Activated CD4-positive, alpha-beta T cell treated with anti-CD3 and anti-CD28 coated beads, Interleukin-2, amount 50 U/mL, for 24 hours (primary cell): ENCODE data around the gene DNPEP.

ENCODE experiments used
- DNase-seq, 2 donors: peaks; one replicate each; pipeline ENCODE4 v3.0.0-alpha.2; 2020; ENCODE audit warnings: low read depth in 1 of 2, low spot score in 1 of 2

Gene DNPEP

DNA sequence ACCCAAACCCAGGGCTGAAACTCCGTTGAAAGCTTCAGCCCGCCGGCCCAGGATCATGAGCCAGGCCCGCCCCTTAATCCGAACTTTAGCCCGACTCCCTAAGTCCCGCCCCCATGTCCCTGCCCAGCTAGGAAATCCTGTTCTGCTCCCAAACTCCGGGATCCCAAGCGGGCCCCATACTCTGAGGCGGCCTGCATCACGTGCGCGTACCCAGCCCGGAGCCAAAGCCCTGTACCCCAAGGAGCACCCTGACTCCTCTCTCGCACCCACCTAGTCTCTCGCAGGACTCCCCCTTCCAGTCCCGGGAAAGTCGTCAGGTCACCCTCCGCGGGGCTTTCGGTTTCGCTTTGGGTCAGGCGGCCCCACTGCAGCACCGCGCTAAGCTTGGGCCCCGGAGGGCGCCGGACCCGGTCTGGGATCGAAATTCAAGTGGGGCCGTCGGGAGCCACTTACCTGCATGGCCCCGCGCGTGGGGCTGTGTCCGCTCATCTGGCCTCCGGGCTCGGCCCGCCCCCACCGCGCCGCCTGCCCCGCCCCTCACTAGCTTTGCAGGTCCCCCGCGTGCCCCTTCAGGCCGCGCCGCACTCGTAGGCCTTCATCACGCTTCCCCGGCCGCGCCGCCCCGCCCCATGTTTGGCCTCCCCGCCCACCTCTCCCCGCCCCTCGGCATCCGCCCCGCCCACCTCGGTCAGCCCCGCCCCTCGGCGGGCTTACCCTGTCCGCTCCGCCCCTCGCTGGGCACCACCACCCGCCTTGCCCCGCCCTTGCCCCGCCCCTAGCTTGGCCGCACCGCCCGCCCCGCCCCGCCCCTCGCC, at the start of gene DNPEP:
DNPEP (minus strand) TSS at position 607 of the 815 bp plus-strand sequence; CDS start at position 489, 118 bp downstream.
- DNase-seq = peak; percentile 91 to 99

GRCh38 chr2:219437141-219437540, 49.4 kb upstream of the DNPEP start:
- DNase-seq = no peak

- no peak for DNase-seq
Observed at GRCh38 chr2:219436491-219436890, 48.8 kb upstream of the DNPEP start.

GRCh38 chr2:219435701-219436100, 48.0 kb upstream of the DNPEP start:
- DNase-seq = no peak

DNA sequence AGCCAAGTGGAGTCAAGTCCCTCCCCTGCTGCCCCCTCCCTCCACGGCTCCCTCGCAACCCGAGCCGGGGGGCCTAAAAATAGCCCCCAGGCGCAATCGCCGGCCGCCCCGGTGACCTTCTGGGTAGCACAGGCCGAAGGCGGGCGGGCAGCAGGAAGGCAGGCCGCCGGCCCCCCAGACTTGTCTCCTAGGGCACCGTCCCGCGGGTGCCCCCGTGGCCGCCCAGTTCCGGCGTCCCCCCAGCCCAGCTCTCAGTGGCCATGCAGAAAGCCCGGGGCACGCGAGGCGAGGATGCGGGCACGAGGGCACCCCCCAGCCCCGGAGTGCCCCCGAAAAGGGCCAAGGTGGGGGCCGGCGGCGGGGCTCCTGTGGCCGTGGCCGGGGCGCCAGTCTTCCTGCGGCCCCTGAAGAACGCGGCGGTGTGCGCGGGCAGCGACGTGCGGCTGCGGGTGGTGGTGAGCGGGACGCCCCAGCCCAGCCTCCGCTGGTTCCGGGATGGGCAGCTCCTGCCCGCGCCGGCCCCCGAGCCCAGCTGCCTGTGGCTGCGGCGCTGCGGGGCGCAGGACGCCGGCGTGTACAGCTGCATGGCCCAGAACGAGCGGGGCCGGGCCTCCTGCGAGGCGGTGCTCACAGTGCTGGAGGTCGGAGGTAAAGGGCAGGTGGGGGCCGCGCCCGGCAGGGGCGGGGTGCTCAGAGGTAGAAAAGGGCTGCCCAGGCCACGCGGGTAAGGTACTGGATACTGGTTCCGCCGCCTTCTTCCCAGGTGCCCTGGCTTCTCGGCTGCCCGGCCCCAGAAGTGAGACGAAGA, 47.2 kb upstream of the DNPEP start, which contains the start of gene SPEG:
SPEG (plus strand) TSS at position 126 of the 808 bp plus-strand sequence; CDS start at position 261, 135 bp downstream.
- no peak for DNase-seq

- DNase-seq = no peak
Observed at GRCh38 chr2:219434468-219434717, 46.7 kb upstream of the DNPEP start.

- DNase-seq = peak in 1 of 2 donors; percentile 9
Observed at GRCh38 chr2:219433666-219434467, 46.2 kb upstream of the DNPEP start.

GRCh38 chr2:219430633-219431615, 43.2 kb upstream of the DNPEP start:
- DNase-seq = no peak

DNA sequence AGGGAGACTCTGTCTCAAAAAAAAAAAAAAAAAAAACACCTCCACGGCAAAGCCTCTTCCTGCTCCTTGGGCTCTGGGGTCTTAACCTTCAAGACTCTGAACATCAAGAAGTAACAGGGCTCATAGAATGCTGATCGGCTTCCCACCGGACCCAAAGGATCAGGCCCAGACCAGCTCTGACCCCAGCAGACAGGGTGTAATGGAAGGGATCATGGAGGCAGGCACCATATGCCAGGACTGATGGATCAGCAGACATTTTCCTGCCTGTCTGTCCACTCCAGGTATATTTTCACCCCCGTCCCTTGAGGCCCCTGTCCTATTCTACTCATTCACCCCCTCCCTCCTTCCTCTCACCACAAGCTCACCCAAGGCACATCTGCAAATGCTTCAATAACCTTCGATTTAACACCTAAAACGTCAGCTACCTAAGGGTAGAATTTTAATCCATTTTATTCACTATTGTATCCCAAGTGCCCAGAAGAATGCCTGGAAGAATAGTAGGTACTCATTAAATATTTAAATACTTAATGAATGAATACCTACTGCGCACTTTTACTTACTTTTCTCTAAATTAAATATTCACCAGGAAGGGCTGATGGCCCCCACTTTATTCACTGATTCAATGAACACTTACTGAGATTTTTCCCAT, 42.4 kb upstream of the DNPEP start:
- DNase-seq = no peak

DNA sequence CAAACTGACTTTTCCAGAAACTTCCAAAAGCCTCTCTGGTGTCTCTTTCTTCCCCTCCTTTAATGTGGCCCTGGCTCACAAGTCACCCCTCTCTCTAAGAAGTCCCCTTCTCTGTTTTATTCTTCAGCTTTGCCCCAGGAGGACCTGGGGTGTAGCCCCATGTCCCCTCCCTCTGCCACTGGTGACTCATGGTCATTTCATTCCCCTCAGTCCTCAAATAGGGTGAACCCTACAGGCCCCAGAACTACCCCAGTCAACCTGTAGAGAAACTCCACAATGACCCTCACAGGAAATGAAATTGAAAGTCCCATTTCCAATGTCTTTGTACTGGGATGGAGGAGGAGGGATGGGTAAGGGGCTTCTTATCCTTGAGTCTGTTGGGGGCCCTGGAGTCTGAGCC, 40.8 kb upstream of the DNPEP start:
- DNase-seq = no peak

DNA sequence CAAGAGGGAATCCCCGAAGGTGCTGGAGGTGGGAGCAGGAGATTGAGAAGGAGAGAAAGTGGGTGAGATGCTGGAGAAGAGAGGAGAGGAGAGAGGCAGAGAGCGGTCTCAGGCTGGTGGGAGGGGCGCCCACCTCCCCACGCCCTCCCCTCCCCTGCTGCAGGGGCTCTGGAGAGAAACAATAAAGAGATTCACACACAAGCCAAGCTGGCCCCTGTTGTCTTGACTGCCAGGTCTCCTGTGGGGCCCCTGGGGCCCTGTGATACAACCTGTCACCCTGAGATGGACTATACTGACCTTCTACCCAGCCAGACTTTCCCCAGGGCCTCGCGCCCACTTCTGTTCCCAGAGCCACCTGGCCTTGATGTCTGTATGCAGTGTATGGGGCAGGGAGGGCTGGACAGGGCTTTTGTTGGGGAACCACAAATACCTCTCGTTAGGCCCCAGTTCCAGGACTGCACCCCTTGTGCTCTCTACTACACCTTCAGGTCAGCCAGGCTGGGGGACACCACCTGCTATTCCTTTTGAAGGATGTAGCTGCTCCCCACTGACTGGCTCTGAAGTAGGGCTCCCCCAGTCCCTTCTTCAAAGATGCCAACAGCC, 38.9 kb upstream of the DNPEP start:
- no peak for DNase-seq

DNA sequence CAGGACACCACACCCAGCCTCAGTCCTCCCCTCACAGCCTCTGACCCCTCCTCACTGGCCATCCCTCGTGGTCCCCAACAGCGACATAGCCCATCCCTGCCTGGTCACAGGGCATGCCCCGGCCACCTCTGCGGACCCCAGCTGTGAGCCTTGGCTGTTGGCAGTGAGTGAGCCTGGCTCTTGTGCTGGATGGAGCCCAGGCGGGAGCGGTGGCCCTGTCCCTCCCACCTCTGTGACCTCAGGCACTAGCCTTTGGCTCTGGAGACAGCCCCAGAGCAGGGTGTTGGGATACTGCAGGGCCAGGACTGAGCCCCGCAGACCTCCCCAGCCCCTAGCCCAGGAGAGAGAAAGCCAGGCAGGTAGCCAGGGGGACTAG, 38.3 kb upstream of the DNPEP start:
- no peak for DNase-seq

GRCh38 chr2:219425238-219426067, 37.7 kb upstream of the DNPEP start:
- DNase-seq = no peak

- no peak for DNase-seq
Observed at GRCh38 chr2:219423652-219424377, 36.1 kb upstream of the DNPEP start.

- no peak for DNase-seq
Observed at GRCh38 chr2:219422952-219423534, 35.3 kb upstream of the DNPEP start.

- DNase-seq = no peak
Observed at GRCh38 chr2:219421323-219421722, 33.6 kb upstream of the DNPEP start.

GRCh38 chr2:219420687-219421086, 33.0 kb upstream of the DNPEP start:
- no peak for DNase-seq
